GM23338 (cell line): Measurements from ENCODE around the gene AIMP2. TPM values are rescaled to one million over a fixed set of nuclear protein-coding genes. Genes with fewer than 3 reads are reported as not detected.

Source experiments
- ATAC-seq: fragments of 200-7000 bp; cut with Tn5 transposase; 3 replicates; pipeline ENCODE4 v1.9.1; 2020
- DNase-seq: peaks from one replicate; pipeline ENCODE4 v3.0.0-alpha.2; 2015; ENCODE audit warnings: low spot score
- H2AFZ ChIP-seq: fragments of 200-600 bp; sonication (generic); 2 replicates; pipeline ENCODE4 v1.8.0; 2016; ENCODE audit warnings: antibody characterized with exemption, mild to moderate bottlenecking, moderate library complexity
- H3F3A ChIP-seq: fragments of 200-600 bp; sonication (generic); replicated peaks from 2 replicates; pipeline ENCODE4 v1.8.0; 2017; ENCODE audit warnings: antibody characterized with exemption, mixed run types, low read depth
- H3K27ac ChIP-seq: fragments of 200-600 bp; sonication (generic); 2 replicates; pipeline ENCODE4 v1.6.1; 2016; ENCODE audit warnings: low read depth
- H3K27me3 ChIP-seq: fragments of 200-600 bp; sonication (generic); 2 replicates; pipeline ENCODE4 v1.8.0; 2016; ENCODE audit warnings: mild to moderate bottlenecking, mixed run types, moderate library complexity; ENCODE audit not compliant: insufficient read depth
- H3K36me3 ChIP-seq: fragments of 200-600 bp; sonication (generic); 2 replicates; pipeline ENCODE4 v1.8.0; 2016; ENCODE audit warnings: mild to moderate bottlenecking; ENCODE audit not compliant: insufficient read depth
- H3K4me1 ChIP-seq: fragments of 200-600 bp; sonication (generic); 2 replicates; pipeline ENCODE4 v1.8.0; 2016; ENCODE audit warnings: mild to moderate bottlenecking, moderate library complexity; ENCODE audit not compliant: insufficient read depth
- H3K4me2 ChIP-seq: fragments of 200-600 bp; sonication (generic); 2 replicates; pipeline ENCODE4 v1.7.1; 2017; ENCODE audit warnings: mixed run types
- H3K4me3 ChIP-seq: fragments of 200-600 bp; sonication (generic); 2 replicates; pipeline ENCODE4 v1.6.1; 2016; ENCODE audit warnings: mixed run types
- H3K79me2 ChIP-seq: fragments of 200-600 bp; sonication (generic); replicated peaks from 2 replicates; pipeline ENCODE4 v1.8.0; 2017; ENCODE audit warnings: mild to moderate bottlenecking; ENCODE audit not compliant: insufficient read depth
- H3K9me2 ChIP-seq: fragments of 200-600 bp; sonication (generic); 2 replicates; pipeline ENCODE4 v1.8.0; 2017; ENCODE audit not compliant: insufficient read depth
- H4K20me1 ChIP-seq: fragments of 200-600 bp; sonication (generic); replicated peaks from 2 replicates; pipeline ENCODE4 v1.8.0; 2017; ENCODE audit warnings: mild to moderate bottlenecking; ENCODE audit not compliant: insufficient read depth
- H3K27ac Mint-ChIP-seq: 2 replicates; pipeline ENCODE4 v1.8.0; 2020; ENCODE audit warnings: inconsistent platforms, mild to moderate bottlenecking, moderate library complexity, mixed read lengths
- H3K27me3 Mint-ChIP-seq: 3 replicates; pipeline ENCODE4 v1.8.0; 2022; ENCODE audit warnings: low read depth, mild to moderate bottlenecking, moderate library complexity, mixed read lengths, inconsistent platforms; ENCODE audit not compliant: insufficient read depth, poor library complexity
- H3K36me3 Mint-ChIP-seq: 3 replicates; pipeline ENCODE4 v1.8.0; 2021; ENCODE audit warnings: low read depth, mild to moderate bottlenecking, inconsistent platforms, moderate library complexity, mixed read lengths
- H3K4me1 Mint-ChIP-seq: 3 replicates; pipeline ENCODE4 v1.8.0; 2020; ENCODE audit warnings: mild to moderate bottlenecking, inconsistent platforms, mixed read lengths
- H3K4me3 Mint-ChIP-seq: 3 replicates; pipeline ENCODE4 v1.8.0; 2021; ENCODE audit warnings: moderate library complexity, mild to moderate bottlenecking, inconsistent platforms, mixed read lengths
- H3K9me3 Mint-ChIP-seq: 3 replicates; pipeline ENCODE4 v1.8.0; 2020; ENCODE audit warnings: moderate library complexity, mild to moderate bottlenecking, inconsistent platforms, mixed read lengths
- CREB1 ChIP-seq: fragments of 250-450 bp; sonication (Bioruptor Pico); IDR thresholded peaks from 2 replicates; pipeline ENCODE4 v1.5.0; 2020; ENCODE audit warnings: low read depth, mild to moderate bottlenecking, moderate library complexity
- CTCF ChIP-seq, 2 experiments: fragments of 200-600 bp in 1 of 2; sonication (generic) in 1 of 2; conservative IDR thresholded peaks; 2 replicates each; pipeline versions ENCODE4 v1.5.1 to v1.6.1; 2016 to 2017; ENCODE audit warnings: antibody characterized with exemption in 2 of 2, low read depth in 2 of 2, mild to moderate bottlenecking in 2 of 2, moderate library complexity in 1 of 2
- EZH2 ChIP-seq: fragments of 200-600 bp; sonication (generic); IDR thresholded peaks from one replicate; pipeline ENCODE4 v1.8.0; 2017; ENCODE audit warnings: antibody characterized with exemption, mild to moderate bottlenecking, low read depth; ENCODE audit not compliant: unreplicated experiment
- EZH2phosphoT487 ChIP-seq: fragments of 200-600 bp; sonication (generic); IDR thresholded peaks from one replicate; pipeline ENCODE4 v1.8.1; 2018; ENCODE audit warnings: antibody characterized with exemption; ENCODE audit not compliant: unreplicated experiment
- JUNB ChIP-seq: IDR thresholded peaks from one replicate; pipeline ENCODE4 v1.6.1; 2016; ENCODE audit warnings: antibody characterized with exemption; ENCODE audit not compliant: unreplicated experiment
- NANOG ChIP-seq: IDR thresholded peaks from 2 replicates; pipeline ENCODE4 v1.6.1; 2016; ENCODE audit warnings: antibody characterized with exemption, borderline replicate concordance
- POLR2AphosphoS5 ChIP-seq: IDR thresholded peaks from 2 replicates; pipeline ENCODE4 v1.6.1; 2016; ENCODE audit warnings: antibody characterized with exemption, low read depth
- STAT1 ChIP-seq: IDR thresholded peaks from one replicate; pipeline ENCODE4 v1.6.1; 2016; ENCODE audit warnings: antibody characterized with exemption; ENCODE audit not compliant: unreplicated experiment
- ZNF114 ChIP-seq: fragments of 250-450 bp; sonication (Bioruptor Pico); IDR thresholded peaks from 2 replicates; pipeline ENCODE4 v1.5.0; 2020; ENCODE audit warnings: mild to moderate bottlenecking, moderate library complexity
- ZNF331 ChIP-seq: fragments of 250-450 bp; sonication (Bioruptor Pico); IDR thresholded peaks from 2 replicates; pipeline ENCODE4 v1.5.0; 2020; ENCODE audit warnings: low read depth, mild to moderate bottlenecking, moderate library complexity
- polyA plus RNA-seq: library from polyadenylated mRNA; unstranded; fragments of >200 nt; fragmentation: Nextera tagmentation; extraction: Ambion mirVana; gene quantifications from 2 replicates; pipeline ENCODE4 v1.2.1, GENCODE V29; 2016
- total RNA-seq: library from RNA; depleted of rRNA; stranded (reverse); fragments of >200 nt; shearing (Covaris generic); gene quantifications from 2 replicates; pipeline ENCODE4 v1.2.3, GENCODE V29; 2014
- TF ChIP-seq, protein P1 (sequence below): fragments of 250-450 bp; sonication (Bioruptor Pico); IDR thresholded peaks from 2 replicates; pipeline ENCODE4 v1.5.0; 2020; ENCODE audit warnings: mild to moderate bottlenecking, moderate library complexity
- TF ChIP-seq, protein P2 (sequence below): IDR thresholded peaks from one replicate; pipeline ENCODE4 v1.6.1; 2018; ENCODE audit warnings: antibody characterized with exemption; ENCODE audit not compliant: unreplicated experiment

AIMP2 gene
- total and polyA plus RNA-seq, 2 experiments from 2014 or later = 86.6 to 113 TPM

- no peaks in the 10 kb centered on the region for H3K27me3 ChIP-seq
- TF ChIP-seq, protein P1, sequence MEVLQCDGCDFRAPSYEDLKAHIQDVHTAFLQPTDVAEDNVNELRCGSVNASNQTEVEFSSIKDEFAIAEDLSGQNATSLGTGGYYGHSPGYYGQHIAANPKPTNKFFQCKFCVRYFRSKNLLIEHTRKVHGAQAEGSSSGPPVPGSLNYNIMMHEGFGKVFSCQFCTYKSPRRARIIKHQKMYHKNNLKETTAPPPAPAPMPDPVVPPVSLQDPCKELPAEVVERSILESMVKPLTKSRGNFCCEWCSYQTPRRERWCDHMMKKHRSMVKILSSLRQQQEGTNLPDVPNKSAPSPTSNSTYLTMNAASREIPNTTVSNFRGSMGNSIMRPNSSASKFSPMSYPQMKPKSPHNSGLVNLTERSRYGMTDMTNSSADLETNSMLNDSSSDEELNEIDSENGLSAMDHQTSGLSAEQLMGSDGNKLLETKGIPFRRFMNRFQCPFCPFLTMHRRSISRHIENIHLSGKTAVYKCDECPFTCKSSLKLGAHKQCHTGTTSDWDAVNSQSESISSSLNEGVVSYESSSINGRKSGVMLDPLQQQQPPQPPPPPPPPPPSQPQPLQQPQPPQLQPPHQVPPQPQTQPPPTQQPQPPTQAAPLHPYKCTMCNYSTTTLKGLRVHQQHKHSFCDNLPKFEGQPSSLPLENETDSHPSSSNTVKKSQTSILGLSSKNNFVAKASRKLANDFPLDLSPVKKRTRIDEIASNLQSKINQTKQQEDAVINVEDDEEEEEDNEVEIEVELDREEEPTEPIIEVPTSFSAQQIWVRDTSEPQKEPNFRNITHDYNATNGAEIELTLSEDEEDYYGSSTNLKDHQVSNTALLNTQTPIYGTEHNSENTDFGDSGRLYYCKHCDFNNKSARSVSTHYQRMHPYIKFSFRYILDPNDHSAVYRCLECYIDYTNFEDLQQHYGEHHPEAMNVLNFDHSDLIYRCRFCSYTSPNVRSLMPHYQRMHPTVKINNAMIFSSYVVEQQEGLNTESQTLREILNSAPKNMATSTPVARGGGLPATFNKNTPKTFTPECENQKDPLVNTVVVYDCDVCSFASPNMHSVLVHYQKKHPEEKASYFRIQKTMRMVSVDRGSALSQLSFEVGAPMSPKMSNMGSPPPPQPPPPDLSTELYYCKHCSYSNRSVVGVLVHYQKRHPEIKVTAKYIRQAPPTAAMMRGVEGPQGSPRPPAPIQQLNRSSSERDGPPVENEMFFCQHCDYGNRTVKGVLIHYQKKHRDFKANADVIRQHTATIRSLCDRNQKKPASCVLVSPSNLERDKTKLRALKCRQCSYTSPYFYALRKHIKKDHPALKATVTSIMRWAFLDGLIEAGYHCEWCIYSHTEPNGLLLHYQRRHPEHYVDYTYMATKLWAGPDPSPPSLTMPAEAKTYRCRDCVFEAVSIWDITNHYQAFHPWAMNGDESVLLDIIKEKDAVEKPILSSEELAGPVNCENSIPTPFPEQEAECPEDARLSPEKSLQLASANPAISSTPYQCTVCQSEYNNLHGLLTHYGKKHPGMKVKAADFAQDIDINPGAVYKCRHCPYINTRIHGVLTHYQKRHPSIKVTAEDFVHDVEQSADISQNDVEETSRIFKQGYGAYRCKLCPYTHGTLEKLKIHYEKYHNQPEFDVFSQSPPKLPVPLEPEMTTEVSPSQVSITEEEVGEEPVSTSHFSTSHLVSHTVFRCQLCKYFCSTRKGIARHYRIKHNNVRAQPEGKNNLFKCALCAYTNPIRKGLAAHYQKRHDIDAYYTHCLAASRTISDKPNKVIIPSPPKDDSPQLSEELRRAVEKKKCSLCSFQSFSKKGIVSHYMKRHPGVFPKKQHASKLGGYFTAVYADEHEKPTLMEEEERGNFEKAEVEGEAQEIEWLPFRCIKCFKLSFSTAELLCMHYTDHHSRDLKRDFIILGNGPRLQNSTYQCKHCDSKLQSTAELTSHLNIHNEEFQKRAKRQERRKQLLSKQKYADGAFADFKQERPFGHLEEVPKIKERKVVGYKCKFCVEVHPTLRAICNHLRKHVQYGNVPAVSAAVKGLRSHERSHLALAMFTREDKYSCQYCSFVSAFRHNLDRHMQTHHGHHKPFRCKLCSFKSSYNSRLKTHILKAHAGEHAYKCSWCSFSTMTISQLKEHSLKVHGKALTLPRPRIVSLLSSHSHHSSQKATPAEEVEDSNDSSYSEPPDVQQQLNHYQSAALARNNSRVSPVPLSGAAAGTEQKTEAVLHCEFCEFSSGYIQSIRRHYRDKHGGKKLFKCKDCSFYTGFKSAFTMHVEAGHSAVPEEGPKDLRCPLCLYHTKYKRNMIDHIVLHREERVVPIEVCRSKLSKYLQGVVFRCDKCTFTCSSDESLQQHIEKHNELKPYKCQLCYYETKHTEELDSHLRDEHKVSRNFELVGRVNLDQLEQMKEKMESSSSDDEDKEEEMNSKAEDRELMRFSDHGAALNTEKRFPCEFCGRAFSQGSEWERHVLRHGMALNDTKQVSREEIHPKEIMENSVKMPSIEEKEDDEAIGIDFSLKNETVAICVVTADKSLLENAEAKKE = no peak
- TF ChIP-seq ZNF114 (CRISPR knock-in tag) = no peak
- TF ChIP-seq EZH2 = no peak
- no peak for TF ChIP-seq JUNB
- no peak for TF ChIP-seq STAT1
- no peak for TF ChIP-seq POLR2AphosphoS5
- TF ChIP-seq, protein P2, sequence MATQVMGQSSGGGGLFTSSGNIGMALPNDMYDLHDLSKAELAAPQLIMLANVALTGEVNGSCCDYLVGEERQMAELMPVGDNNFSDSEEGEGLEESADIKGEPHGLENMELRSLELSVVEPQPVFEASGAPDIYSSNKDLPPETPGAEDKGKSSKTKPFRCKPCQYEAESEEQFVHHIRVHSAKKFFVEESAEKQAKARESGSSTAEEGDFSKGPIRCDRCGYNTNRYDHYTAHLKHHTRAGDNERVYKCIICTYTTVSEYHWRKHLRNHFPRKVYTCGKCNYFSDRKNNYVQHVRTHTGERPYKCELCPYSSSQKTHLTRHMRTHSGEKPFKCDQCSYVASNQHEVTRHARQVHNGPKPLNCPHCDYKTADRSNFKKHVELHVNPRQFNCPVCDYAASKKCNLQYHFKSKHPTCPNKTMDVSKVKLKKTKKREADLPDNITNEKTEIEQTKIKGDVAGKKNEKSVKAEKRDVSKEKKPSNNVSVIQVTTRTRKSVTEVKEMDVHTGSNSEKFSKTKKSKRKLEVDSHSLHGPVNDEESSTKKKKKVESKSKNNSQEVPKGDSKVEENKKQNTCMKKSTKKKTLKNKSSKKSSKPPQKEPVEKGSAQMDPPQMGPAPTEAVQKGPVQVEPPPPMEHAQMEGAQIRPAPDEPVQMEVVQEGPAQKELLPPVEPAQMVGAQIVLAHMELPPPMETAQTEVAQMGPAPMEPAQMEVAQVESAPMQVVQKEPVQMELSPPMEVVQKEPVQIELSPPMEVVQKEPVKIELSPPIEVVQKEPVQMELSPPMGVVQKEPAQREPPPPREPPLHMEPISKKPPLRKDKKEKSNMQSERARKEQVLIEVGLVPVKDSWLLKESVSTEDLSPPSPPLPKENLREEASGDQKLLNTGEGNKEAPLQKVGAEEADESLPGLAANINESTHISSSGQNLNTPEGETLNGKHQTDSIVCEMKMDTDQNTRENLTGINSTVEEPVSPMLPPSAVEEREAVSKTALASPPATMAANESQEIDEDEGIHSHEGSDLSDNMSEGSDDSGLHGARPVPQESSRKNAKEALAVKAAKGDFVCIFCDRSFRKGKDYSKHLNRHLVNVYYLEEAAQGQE = no peak
- TF ChIP-seq CREB1 (CRISPR knock-in tag) = no peak
- no peak for TF ChIP-seq NANOG
- no peak for TF ChIP-seq ZNF331 (CRISPR knock-in tag)
- TF ChIP-seq CTCF (conservative IDR thresholded peaks at IDR 0.05; ENCODE audit: low read depth in 2 of 2) = no peak
- no peak for TF ChIP-seq EZH2phosphoT487
- peaks cover 6% of the 10 kb centered on the region for H3K27me3 Mint-ChIP-seq
- H3K4me2 ChIP-seq = no peak overlapping the region
- no peak overlapping the region for H3K27ac Mint-ChIP-seq
- no peak overlapping the region for H3K4me3 ChIP-seq
- H3K4me3 Mint-ChIP-seq = no peak overlapping the region
- no peak overlapping the region for H2AFZ ChIP-seq
- no peaks in the 10 kb centered on the region for H3K9me2 ChIP-seq
- no peak for ATAC-seq
- DNase-seq = no peak
- peaks cover 52% of the 10 kb centered on the region for H3K36me3 ChIP-seq
- no peak overlapping the region for H3K27ac ChIP-seq
- no peaks in the 10 kb centered on the region for H3K4me1 ChIP-seq
- H3K9me3 Mint-ChIP-seq = no peaks in the 10 kb centered on the region
- no peaks in the 10 kb centered on the region for H3K4me1 Mint-ChIP-seq
- H3F3A ChIP-seq = no peaks in the 10 kb centered on the region
- peaks cover 73% of the 10 kb centered on the region for H3K36me3 Mint-ChIP-seq
- H4K20me1 ChIP-seq = peaks cover 15% of the 10 kb centered on the region
- peaks cover 29% of the 10 kb centered on the region for H3K79me2 ChIP-seq
Measured at GRCh38 chr7:6035686-6036085, 26.6 kb downstream of the AIMP2 start.
